H1 (cell line): ENCODE measurements around the gene ATP6V0E2. TPM values are rescaled to one million over a fixed set of nuclear protein-coding genes. Genes with fewer than 3 reads are reported as not detected.

Experiments used
- CTCF ChIA-PET: fragments of 300-600 bp; sonication (Branson Sonifier 250); formaldehyde crosslinking; loops from one replicate; lab custom pipeline; 2021; ENCODE audit not compliant: partially characterized antibody; lab: Charles Lee
- POLR2A ChIA-PET: fragments of 300-600 bp; sonication (Branson Sonifier 250); formaldehyde crosslinking; loops from one replicate; lab custom pipeline; 2021; ENCODE audit warnings: inconsistent platforms; ENCODE audit not compliant: partially characterized antibody; lab: Charles Lee
- DNase-seq, 2 experiments: peaks; one replicate each; pipeline versions ENCODE4 v3.0.0 to v3.0.0-alpha.2; 2010 to 2022; ENCODE audit warnings: low spot score in 2 of 2, low read depth in 1 of 2, mixed read lengths in 1 of 2
- FAIRE-seq: peaks from 2 replicates; lab custom pipeline; 2011; peaks lifted over from hg19 to GRCh38; lab: Jason Lieb, UNC
- H2AFZ ChIP-seq: 2 replicates; pipeline ENCODE4 v1.8.1; 2012; ENCODE audit warnings: low read length, inconsistent platforms
- H2AK5ac ChIP-seq: 2 replicates; pipeline ENCODE4 v1.6.1; 2013; ENCODE audit warnings: low read depth, low read length
- H2BK120ac ChIP-seq: replicated peaks from 2 replicates; pipeline ENCODE3; 2013; ENCODE audit warnings: low read depth, low read length, inconsistent platforms
- H2BK12ac ChIP-seq: 2 replicates; pipeline ENCODE4 v1.6.1; 2013; ENCODE audit warnings: low read depth, low read length
- H2BK15ac ChIP-seq: 2 replicates; pipeline ENCODE4 v1.6.1; 2013; ENCODE audit warnings: low read length
- H2BK20ac ChIP-seq: 2 replicates; pipeline ENCODE4 v1.6.1; 2013; ENCODE audit warnings: low read length
- H2BK5ac ChIP-seq: 2 replicates; pipeline ENCODE4 v1.6.1; 2013; ENCODE audit warnings: low read depth, low read length
- H3K14ac ChIP-seq: 2 replicates; pipeline ENCODE4 v1.6.1; 2013; ENCODE audit warnings: inconsistent platforms; ENCODE audit not compliant: insufficient read length
- H3K18ac ChIP-seq: 2 replicates; pipeline ENCODE4 v1.6.1; 2013; ENCODE audit warnings: low read length; ENCODE audit errors: extremely low read depth
- H3K23ac ChIP-seq: 2 replicates; pipeline ENCODE4 v1.6.1; 2013; ENCODE audit warnings: inconsistent platforms; ENCODE audit not compliant: insufficient read length
- H3K23me2 ChIP-seq: 2 replicates; pipeline ENCODE4 v1.6.1; 2013; ENCODE audit warnings: low read depth, low read length
- H3K27ac ChIP-seq: 2 replicates; pipeline ENCODE4 v1.6.1; 2011; ENCODE audit warnings: low read depth, low read length, inconsistent platforms
- H3K27me3 ChIP-seq, 4 experiments: replicated peaks in 1 of 4; 1 replicate in 1 of 4; 2 replicates in 3 of 4; pipeline versions ENCODE4 v1.6.1 to v1.8.1; 2011 to 2013; ENCODE audit warnings: low read length in 3 of 4, mild to moderate bottlenecking in 3 of 4, inconsistent platforms in 2 of 4, mixed read lengths in 2 of 4, moderate library complexity in 1 of 4; ENCODE audit not compliant: control insufficient read depth in 3 of 4, insufficient read depth in 3 of 4; ENCODE audit errors: extremely low read depth in 1 of 4
- H3K36me3 ChIP-seq, 4 experiments: 2 replicates each; pipeline versions ENCODE4 v1.6.1 to v1.8.1; 2011 to 2013; ENCODE audit warnings: mild to moderate bottlenecking in 4 of 4, low read length in 3 of 4, moderate library complexity in 2 of 4, control low read depth in 1 of 4, inconsistent platforms in 1 of 4; ENCODE audit not compliant: insufficient read depth in 4 of 4, control insufficient read depth in 2 of 4
- H3K4ac ChIP-seq: replicated peaks from 2 replicates; pipeline ENCODE3; 2013; ENCODE audit warnings: low read length, low read depth, mixed read lengths, inconsistent platforms; ENCODE audit not compliant: insufficient read length
- H3K4me1 ChIP-seq, 4 experiments: replicated peaks in 1 of 4; 1 replicate in 1 of 4; 2 replicates in 3 of 4; pipeline versions ENCODE4 v1.6.1 to v1.8.1; 2011 to 2013; ENCODE audit warnings: low read length in 3 of 4, inconsistent platforms in 2 of 4, mixed read lengths in 1 of 4; ENCODE audit not compliant: insufficient read depth in 4 of 4, control insufficient read depth in 3 of 4
- H3K4me2 ChIP-seq, 2 experiments: 2 replicates each; pipeline versions ENCODE4 v1.6.1 to v1.8.1; 2011 to 2013; ENCODE audit warnings: low read depth in 2 of 2, low read length in 2 of 2, control low read depth in 1 of 2, inconsistent platforms in 1 of 2, mild to moderate bottlenecking in 1 of 2; ENCODE audit not compliant: insufficient read depth in 1 of 2
- H3K4me3 ChIP-seq, 4 experiments: fragments of 200-600, 300-600 bp in 1 of 4; sonication (generic), shearing (Covaris generic), sonication (Bioruptor Twin) in 1 of 4; 2 replicates each; pipeline versions ENCODE4 v1.5.1 to v1.8.1; 2011 to 2016; ENCODE audit warnings: low read length in 4 of 4, low read depth in 3 of 4, control low read depth in 2 of 4, inconsistent platforms in 2 of 4, mild to moderate bottlenecking in 2 of 4, mixed read lengths in 1 of 4, moderate library complexity in 1 of 4; ENCODE audit not compliant: insufficient read depth in 2 of 4; ENCODE audit errors: extremely low read depth in 1 of 4
- H3K56ac ChIP-seq: replicated peaks from 2 replicates; pipeline ENCODE3; 2013; ENCODE audit warnings: low read depth, mild to moderate bottlenecking, mixed read lengths, low read length, inconsistent platforms; ENCODE audit not compliant: insufficient read length
- H3K79me1 ChIP-seq: 2 replicates; pipeline ENCODE4 v1.6.1; 2013; ENCODE audit warnings: low read depth, low read length, control low read depth
- H3K79me2 ChIP-seq, 2 experiments: 2 replicates each; pipeline versions ENCODE4 v1.6.1 to v1.8.1; 2012 to 2013; ENCODE audit warnings: low read length in 2 of 2, mild to moderate bottlenecking in 2 of 2, inconsistent platforms in 1 of 2; ENCODE audit not compliant: insufficient read depth in 2 of 2, control insufficient read depth in 1 of 2
- H3K9ac ChIP-seq, 4 experiments: replicated peaks in 1 of 4; 1 replicate in 1 of 4; 2 replicates in 3 of 4; pipeline versions ENCODE4 v1.6.1 to v1.8.1; 2011 to 2013; ENCODE audit warnings: low read depth in 3 of 4, low read length in 3 of 4, control low read depth in 2 of 4, mild to moderate bottlenecking in 2 of 4, moderate library complexity in 2 of 4, inconsistent platforms in 1 of 4; ENCODE audit errors: extremely low read depth in 1 of 4
- H3K9me3 ChIP-seq, 2 experiments: 2 replicates each; pipeline versions ENCODE4 v1.6.1 to v1.8.1; 2012 to 2013; ENCODE audit warnings: mild to moderate bottlenecking in 2 of 2, moderate library complexity in 2 of 2, control low read depth in 1 of 2, inconsistent platforms in 1 of 2, low read depth in 1 of 2, low read length in 1 of 2, mixed read lengths in 1 of 2; ENCODE audit not compliant: insufficient read depth in 2 of 2
- H4K20me1 ChIP-seq, 2 experiments: replicated peaks in 1 of 2; 2 replicates each; pipeline versions ENCODE3 to v1.8.1; 2011 to 2013; ENCODE audit warnings: inconsistent platforms in 2 of 2, low read length in 2 of 2, mild to moderate bottlenecking in 1 of 2; ENCODE audit not compliant: insufficient read depth in 2 of 2, control insufficient read depth in 1 of 2
- H4K5ac ChIP-seq: 2 replicates; pipeline ENCODE4 v1.6.1; 2013; ENCODE audit warnings: low read length, low read depth, mixed read lengths, inconsistent platforms; ENCODE audit not compliant: insufficient read length
- H4K8ac ChIP-seq: 2 replicates; pipeline ENCODE4 v1.8.0; 2013; ENCODE audit warnings: mild to moderate bottlenecking, moderate library complexity, low read length, inconsistent platforms; ENCODE audit not compliant: insufficient read depth; ENCODE audit errors: extremely low read depth
- H4K91ac ChIP-seq: replicated peaks from 2 replicates; pipeline ENCODE3; 2013; ENCODE audit warnings: low read length, mixed read lengths, inconsistent platforms; ENCODE audit not compliant: insufficient read length
- EP300 ChIP-seq, 2 experiments: IDR thresholded peaks; 1 replicate in 1 of 2; 2 replicates in 1 of 2; pipeline ENCODE4 v1.6.1; 2011 to 2012; ENCODE audit warnings: low read depth in 2 of 2, low read length in 2 of 2, mild to moderate bottlenecking in 2 of 2, borderline replicate concordance in 1 of 2, inconsistent platforms in 1 of 2, moderate library complexity in 1 of 2
- GABPA ChIP-seq: IDR thresholded peaks from 2 replicates; pipeline ENCODE4 v1.6.1; 2011; ENCODE audit warnings: mild to moderate bottlenecking, low read length, moderate library complexity, borderline replicate concordance; ENCODE audit not compliant: insufficient read depth
- POLR2AphosphoS5 ChIP-seq: IDR thresholded peaks from 2 replicates; pipeline ENCODE4 v1.6.1; 2011; ENCODE audit warnings: low read depth, low read length
- RAD21 ChIP-seq, 2 experiments: IDR thresholded peaks in 1 of 2; conservative IDR thresholded peaks in 1 of 2; 2 replicates each; pipeline ENCODE4 v1.6.1; 2011; ENCODE audit warnings: low read depth in 2 of 2, low read length in 2 of 2, improper control_type of control experiment in 1 of 2, inconsistent platforms in 1 of 2, mild to moderate bottlenecking in 1 of 2, moderate library complexity in 1 of 2
- RFX5 ChIP-seq: IDR thresholded peaks from 2 replicates; pipeline ENCODE4 v1.6.1; 2011; ENCODE audit warnings: low read depth, low read length, improper control_type of control experiment, borderline replicate concordance
- RXRA ChIP-seq: IDR thresholded peaks from 2 replicates; pipeline ENCODE4 v1.6.1; 2011; ENCODE audit warnings: low read depth, mild to moderate bottlenecking, low read length, moderate library complexity; ENCODE audit not compliant: insufficient read depth
- WGBS, 2 experiments: shearing (Covaris generic) in 1 of 2; methylation state at CpG; one replicate each; pipeline versions ENCODE4 v1.1.6 to v1.1.7; 2013 to 2015; ENCODE audit warnings: low lambda C conversion rate in 2 of 2, mixed read lengths in 2 of 2, inconsistent platforms in 1 of 2, low coverage in 1 of 2, missing lambda C conversion rate in 1 of 2; ENCODE audit not compliant: insufficient replicate concordance in 2 of 2, insufficient coverage in 1 of 2, insufficient read length in 1 of 2; ENCODE audit errors: extremely low coverage in 1 of 2, missing lambda C conversion rate in 1 of 2; 5-methylcytosine and 5-hydroxymethylcytosine counted together
- polyA plus RNA-seq, 7 experiments: library from polyadenylated mRNA; depleted of rRNA in 3 of 7; stranded (reverse) in 5 of 7; unstranded in 2 of 7; fragments of >200 nt in 5 of 7; fragments of 200-250 nt in 2 of 7; gene quantifications; 1 replicate in 5 of 7; 2 replicates in 1 of 7; 4 replicates in 1 of 7; pipeline versions ENCODE4 v1.2.1 to v1.2.3, GENCODE V29; 2011 to 2013; ENCODE audit warnings: missing spikeins in 2 of 7, mixed read lengths in 2 of 7
- total RNA-seq: library from RNA; stranded (reverse); fragmentation: NEBNext Ultra II Directional; extraction: Animal tissue kit (Norgen Biotek cat#: 25700); gene quantifications from 2 replicates; pipeline ENCODE4 v1.2.1, GENCODE V29; 2021
- TF ChIP-seq, protein P1 (sequence below): IDR thresholded peaks from 2 replicates; pipeline ENCODE4 v1.6.1; 2012; ENCODE audit warnings: inconsistent platforms

The ATP6V0E2 gene
- total and polyA plus RNA-seq, 2 of the 8 experiments (the other 6 are each of a cell fraction or from before 2014, with no cell fraction given), result 26.1 to 47.9 TPM

GRCh38 chr7:149856583-149856982 is 17.2 kb upstream of the ATP6V0E2 start:
- Histone ChIP-seq H3K27me3 (no peaks in the 10 kb centered on the region; a peak in 2 of 7 replicates), H3K56ac (no peak overlapping the region), H3K79me1 (no peaks in the 10 kb centered on the region), H3K4me1 (peaks cover 6 to 17% (median 10%) of the 10 kb centered on the region in 4 experiments), H3K27ac (no peak overlapping the region), H3K23me2 (no peaks in the 10 kb centered on the region), H2BK15ac (no peak overlapping the region), H2BK5ac (no peak overlapping the region), H4K20me1 (no peaks in the 10 kb centered on the region), H2AFZ (no peak overlapping the region), H4K5ac (no peak overlapping the region), H3K9ac (no peak overlapping the region), H3K23ac (no peak overlapping the region), H3K36me3 (no peaks in the 10 kb centered on the region), H4K8ac (no peak overlapping the region), H4K91ac (no peak overlapping the region), H3K14ac (no peak overlapping the region), H3K79me2 (no peaks in the 10 kb centered on the region), H2AK5ac (no peak overlapping the region; the same call in 1 of the 2 replicates), H3K4me2 (no peak overlapping the region), H3K4me3 (no peak overlapping the region), H2BK12ac (no peak overlapping the region; the same call in 1 of the 2 replicates), H2BK120ac (no peak overlapping the region), H3K4ac (no peak overlapping the region), H2BK20ac (no peak overlapping the region), H3K9me3 (no peaks in the 10 kb centered on the region), H3K18ac (no peak overlapping the region)
- POLR2A ChIA-PET, result no interaction called here
- CTCF ChIA-PET, result interaction anchor here (13.8 kb wide), 1 partner anchor 47 kb away, joined by 209 read pairs; no protein-coding TSS in a partner anchor
- DNase-seq, result no peak
- FAIRE-seq, result no peak
- WGBS, 2 experiments, result 89% methylated on average over 8 of the region's 8 CpGs; no CpG with 5 or more reads in 1 of the 2 experiments
- no peak for TF ChIP-seq RXRA
- TF ChIP-seq, protein P1, sequence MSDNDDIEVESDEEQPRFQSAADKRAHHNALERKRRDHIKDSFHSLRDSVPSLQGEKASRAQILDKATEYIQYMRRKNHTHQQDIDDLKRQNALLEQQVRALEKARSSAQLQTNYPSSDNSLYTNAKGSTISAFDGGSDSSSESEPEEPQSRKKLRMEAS, result no peak
- no peak for TF ChIP-seq RAD21 (IDR thresholded peaks at IDR 0.05 in 1 of 2, conservative IDR thresholded peaks at IDR 0.05 in 1 of 2; ENCODE audit: low read depth in 2 of 2, low read length in 2 of 2)
- no peak for TF ChIP-seq GABPA
- no peak for TF ChIP-seq RFX5
- no peak for TF ChIP-seq EP300 (IDR thresholded peaks at IDR 0.05; ENCODE audit: borderline replicate concordance in 1 of 2, low read depth in 2 of 2, low read length in 2 of 2)
- no peak for TF ChIP-seq POLR2AphosphoS5
